Pons (tissue), 1 donor: ENCODE results near the gene KIAA0513.
A peak's percentile ranks its signal among the peaks of the same experiment; 100 is the strongest.

Experiments
- DNase-seq: peaks from one replicate; pipeline ENCODE4 v3.0.0-alpha.2; 2016; ENCODE audit warnings: low spot score

The KIAA0513 gene

DNA sequence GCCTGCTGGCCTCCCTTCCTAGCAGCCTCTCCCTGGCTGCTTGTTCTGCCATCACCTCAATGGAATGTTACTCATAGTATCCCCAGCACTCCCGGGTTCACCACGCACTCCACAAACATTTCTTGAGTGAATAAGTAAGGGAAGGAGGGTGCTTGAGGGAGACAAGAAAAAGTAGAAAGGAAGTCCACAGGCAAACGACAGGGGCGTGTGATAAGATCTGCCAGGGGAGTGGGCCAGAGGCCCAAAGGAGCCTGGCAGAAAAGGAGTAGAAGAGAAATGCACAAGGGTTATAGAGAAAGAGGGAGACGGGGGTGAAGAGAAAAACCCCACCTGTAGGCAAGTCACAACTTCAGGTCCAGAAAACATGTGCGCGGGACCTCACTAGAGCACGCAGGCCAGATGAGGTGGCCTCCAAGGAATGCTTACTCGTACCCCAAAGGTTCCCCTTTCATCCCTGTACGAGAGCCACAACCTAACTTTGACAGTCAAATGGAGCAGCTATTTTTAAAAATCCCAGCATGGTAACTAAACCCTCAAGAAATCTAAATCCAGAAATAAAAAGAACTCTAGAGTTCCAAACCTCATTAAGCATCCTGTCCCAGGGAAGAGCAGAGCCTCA, 22.9 kb upstream of the KIAA0513 start:
- DNase-seq, result no peak

DNA sequence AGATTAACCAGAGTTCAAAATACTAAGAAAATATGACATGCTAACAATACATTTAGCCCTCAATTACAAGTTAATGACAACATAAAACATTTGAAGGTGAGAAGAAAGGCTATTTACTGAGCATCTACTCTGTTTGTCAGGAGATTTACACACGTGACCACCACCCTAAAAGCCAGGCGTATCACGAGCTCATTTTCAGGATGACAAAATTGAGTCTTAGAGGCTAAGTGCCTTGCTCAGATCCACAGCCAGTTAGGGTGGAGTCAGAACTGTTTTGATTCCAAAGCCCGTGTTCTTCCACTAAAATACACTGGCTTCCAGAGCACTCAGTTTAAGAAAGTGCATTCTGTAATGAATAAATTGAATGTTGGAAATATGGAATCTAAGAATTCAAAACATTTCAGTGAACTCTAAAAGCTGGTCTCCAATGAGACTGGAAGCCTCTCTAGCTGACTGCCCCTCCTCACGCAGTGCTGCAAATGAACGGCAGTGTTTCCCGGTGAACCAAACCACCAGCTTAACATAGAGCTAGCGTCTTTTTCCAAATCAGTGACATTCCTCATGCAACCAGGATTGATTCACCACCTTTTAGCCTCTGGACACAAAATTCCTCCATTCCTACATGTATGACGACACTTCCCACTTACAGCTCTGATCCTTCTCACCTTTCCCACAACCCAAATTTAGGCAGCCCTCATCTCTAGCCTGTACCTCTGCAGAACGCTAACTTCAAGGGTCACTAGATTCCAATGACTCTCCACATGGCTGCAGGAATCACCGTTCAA, 22.1 kb upstream of the KIAA0513 start:
- no peak for DNase-seq

DNA sequence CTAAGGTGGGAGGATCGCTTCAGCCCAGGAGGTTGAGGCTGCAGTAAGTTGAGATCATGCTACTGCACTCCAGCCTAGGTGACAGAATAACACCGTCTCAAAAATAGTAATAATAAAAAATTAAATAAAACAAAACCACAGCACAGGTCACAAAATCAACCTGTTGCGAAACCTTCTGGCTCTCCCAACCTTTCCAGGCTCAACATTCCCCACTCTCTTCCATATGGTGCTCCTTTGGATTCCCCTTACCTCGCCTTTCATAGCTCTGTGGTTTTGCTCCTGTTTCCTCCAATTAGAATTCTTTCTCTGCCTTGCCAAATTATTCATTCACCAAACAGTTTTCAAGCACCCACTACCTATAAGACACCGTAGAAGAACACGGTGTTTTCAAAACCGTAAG, 21.0 kb upstream of the KIAA0513 start:
- no peak for DNase-seq

DNA sequence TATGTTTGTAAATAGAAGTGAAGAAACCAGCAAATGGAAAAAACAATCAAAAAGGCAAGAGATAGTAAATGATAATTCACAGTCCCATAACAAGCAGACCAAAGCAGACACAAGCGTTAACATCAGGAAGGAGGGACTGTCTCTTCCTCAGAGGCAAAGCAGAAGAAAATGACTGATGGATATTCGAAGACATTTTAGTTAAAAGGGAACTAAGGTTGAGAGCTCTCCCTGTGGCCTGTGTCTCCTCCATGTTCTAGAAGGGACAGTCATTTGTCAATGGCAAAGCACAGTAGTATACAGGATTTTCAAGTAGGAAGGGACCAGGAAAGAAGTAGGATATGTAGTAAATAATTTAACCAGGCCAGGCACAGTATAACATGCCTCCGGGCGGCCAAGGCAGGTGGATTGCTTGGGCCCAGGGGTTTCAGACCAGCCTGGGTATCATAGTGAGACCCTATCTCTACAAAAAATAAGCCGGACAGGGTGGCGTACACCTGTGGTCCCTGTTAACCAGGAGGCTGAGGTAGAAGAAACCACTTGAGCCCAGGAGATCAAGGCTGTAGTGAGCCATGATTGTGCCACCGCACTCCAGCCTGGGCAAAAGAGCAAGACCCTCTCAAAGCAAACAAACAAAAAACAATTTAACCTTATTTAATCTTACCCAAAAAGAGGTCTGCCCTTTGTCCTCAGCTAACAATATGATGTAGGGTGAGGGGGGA, 19.9 kb upstream of the KIAA0513 start:
- DNase-seq, result no peak

DNA sequence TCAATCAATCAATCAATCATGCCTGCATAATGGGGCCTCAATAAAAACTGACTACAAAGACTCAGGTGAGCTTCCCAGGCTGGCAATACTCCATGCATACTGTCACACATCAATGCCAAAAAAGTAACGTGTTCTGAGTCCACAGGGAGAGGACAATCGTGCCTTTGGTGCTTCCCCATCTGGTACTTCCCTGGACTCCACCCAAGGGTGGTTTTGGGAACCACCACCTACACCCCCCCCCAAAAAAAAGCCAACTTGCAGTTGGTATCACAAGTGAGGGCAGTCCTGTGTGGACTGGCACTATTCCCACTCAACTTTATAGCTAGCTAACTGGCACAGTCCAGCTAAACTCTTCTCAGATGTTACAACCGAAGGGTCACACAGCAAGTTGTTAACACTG, 19.3 kb upstream of the KIAA0513 start:
- DNase-seq, result no peak

DNA sequence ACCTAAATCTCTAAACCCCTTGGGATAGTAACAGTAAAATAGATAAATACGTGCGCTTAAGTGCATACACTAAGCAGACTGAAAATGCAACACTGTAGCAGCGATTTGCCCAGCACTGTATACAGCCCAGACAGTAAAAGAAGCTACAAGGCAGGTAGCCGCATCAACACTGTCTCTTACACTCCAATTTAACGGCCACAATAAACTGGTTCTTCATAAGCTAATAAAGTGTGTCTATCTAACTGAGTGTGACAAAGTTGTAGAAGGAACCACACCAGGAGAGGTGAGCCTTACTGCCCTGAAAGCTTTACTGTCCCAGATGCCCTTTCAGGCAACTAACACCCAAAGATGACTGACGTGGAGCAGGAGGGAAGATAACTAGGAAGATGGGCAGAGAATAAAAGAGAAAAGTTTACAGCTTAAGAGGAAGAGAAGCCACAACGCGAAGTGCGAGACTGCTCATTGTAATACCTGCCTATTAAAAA, 17.1 kb upstream of the KIAA0513 start:
- DNase-seq, result no peak

DNA sequence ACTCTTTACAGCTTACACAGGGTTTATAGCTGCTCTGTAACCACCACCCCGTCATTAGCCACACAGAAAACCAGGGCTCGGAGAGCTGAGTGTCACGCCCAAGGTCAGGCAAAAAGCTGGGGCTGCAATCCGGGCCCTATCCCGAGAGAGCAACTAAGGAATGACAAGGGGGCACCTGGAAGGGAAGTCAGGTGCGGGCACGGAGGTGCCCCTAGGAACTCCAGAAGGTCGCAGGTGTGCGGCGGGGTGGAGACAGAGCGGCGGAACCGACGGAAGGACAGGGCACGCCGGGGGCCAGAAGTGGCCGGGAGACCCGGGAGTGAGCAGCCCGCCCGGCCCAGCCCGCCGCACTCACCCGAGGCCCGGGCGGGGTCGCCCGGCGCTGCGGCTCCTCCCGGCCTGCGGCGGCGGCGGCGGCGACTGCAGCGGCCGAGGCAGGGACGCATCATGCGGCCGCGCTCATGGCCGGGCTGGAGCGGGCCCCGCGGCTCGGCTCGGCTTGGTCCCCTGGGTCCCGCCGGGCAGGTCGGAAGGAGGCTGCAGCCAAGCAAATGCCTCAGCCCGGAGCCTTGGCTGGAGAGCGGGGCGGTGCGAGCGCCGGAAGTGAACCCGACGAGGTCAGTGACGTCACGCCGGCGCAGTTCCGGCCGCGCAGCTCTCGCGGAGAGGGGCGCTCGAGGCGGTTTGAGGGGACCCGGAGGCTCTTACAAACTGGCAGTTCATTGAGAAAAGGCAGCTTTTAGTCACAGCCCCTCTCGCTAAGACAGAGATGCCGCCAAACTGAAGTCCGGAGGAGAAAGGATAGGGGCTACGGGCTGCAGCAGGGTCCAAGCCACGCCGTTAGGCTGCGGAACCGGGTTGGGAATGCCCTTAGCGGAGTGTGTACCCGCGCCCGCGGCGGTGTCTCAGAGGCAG, 16.4 kb upstream of the KIAA0513 start, which contains the start of gene ZDHHC7:
Gene ZDHHC7, minus strand, starts transcription at position 605 of the 915 bp plus-strand sequence. CDS start 20,917 bp downstream, outside the sequence.
- DNase-seq, result peak; percentile 79

DNA sequence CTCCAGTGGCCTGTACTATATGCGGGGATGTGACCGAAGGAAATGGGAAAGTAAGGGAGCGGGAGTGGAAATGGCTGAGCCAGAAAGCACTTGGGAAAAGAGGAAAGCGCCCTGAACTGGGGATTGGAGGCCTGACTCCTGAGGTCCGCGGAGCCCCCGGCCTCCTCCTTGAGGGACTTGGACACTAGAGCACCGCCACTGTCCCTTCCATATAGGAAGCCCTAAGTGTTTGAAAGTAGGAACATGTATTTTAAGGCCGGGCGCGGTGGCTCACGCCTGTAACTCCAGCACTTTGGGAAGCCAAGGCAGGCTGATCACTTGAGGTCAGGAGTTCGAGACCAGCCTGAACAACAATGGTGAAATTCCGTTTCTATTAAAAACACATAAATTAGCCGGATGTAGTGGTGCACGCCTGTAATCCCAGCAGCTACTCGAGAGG, 15.7 kb upstream of the KIAA0513 start:
- no peak for DNase-seq

DNA sequence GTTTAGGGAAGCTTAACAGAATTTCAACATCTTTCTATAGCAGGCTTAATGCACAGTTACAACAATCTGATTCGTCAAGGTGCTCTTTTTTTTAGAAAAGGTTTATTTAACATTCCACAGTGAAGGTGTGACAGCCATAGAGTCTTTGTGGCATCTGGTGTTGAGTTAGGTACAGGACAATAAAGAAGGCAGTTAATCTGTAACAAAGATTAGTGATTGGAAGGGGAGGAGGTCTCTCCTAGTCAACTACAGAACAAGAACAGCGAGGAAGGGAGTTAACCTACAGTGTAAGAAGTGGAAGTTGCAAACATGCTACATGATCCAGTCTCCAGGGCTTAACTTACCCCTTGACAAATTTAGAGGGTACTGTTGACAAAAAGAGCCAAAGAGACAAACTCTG, 13.3 kb upstream of the KIAA0513 start:
- no peak for DNase-seq

DNA sequence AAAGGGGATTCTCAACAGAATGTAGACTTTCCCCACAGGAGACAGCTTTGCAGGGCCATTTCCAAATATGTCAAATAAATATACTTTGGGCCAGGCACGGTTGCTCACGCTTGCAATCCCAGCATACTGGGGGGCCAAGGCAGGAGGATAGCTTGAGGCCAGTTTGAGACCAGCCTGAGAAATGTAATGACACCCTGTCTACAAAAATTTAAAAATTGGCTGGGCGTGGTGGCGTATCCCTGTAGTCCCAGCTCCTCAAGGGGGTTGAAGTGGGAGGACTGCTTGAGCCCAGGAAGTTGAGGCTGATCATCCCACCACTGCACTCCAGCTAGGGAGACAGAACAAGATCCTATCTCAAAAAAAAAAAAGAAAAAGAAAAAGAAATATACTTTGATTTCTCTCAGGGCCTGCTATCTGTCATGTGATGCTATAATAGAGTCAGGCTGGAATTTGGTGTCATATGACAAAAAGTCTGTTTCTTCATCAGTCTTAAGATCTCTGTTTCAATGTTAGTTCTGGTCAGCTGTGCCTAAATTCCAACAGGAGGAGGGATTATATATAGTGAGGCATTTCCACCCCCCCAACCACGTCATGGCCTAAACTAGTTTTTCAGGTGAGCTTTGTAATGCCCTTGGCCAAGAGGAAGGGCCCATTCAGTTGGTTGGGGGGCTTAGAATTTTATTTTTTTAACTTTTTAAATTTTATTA, 12.0 kb upstream of the KIAA0513 start:
- DNase-seq, result no peak

DNA sequence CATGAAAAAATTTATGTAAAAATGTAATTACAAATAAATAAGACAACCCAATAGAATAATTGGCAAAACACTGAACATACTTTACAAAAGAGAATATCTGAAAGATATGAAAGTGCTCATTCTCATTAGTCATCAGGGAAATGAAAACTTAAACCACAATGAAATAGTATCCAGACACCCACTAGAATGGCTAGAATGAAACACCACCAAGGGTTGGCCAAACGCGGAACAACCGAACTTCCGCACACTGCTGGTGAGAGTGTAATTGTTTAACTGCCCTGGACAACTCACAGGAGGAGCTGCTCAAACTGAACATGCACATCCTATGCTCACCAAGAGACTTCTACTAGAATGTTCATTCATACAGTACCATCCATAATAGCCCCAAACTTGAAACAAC, 10.4 kb upstream of the KIAA0513 start:
- DNase-seq, result no peak

DNA sequence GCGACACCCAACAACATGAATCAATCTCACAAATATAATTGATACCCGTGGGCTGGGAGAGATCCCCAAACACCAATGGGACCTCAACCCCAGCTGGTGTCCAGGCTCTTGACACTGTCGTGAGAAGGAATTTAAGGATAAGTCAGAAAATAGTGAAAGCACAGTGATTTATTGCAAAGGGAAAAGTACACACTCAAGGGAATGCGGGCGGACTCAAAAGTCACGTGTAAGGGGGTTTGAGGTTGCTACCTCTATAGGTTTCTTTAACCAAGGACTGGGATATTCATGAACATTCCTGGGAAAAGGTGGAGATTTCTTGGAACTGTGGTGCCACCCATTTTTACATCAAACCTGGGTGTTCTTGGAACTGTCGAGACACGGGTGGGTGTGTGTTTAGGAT, 10.0 kb upstream of the KIAA0513 start:
- DNase-seq, result no peak

DNA sequence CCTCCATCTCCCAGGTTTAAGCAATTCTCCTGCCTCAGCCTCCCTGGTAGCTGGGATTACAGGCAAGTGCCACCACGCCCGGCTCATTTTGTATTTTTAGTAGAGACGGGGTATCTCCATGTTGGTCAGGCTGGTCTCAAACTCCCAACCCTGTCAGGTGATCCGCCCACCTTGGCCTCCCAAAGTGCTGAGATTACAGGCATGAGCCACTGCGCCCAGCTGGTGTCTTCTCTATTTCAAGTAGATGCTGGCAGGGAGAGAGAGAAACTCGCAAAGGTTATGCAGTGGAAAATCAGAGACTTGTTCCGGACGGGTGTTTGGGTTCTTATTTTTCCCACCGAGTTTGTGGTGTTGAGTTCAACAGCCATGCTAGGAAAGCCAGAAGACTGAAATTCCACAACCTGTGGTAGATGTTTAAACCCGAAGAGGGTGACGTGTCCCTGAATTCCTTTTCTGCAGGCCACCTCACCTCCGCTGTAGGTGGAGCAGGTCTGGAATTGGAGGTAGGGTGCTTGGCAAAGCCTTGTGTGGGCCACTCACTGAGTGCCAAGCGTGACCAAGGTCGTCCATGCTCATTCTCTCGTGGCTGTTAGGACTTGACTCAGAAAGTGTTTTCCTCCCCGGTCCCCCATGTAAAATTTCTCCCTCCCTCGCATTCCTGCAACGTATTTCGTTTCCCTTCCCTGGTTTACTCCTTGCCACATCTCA, 8.9 kb upstream of the KIAA0513 start:
- DNase-seq, result no peak

DNA sequence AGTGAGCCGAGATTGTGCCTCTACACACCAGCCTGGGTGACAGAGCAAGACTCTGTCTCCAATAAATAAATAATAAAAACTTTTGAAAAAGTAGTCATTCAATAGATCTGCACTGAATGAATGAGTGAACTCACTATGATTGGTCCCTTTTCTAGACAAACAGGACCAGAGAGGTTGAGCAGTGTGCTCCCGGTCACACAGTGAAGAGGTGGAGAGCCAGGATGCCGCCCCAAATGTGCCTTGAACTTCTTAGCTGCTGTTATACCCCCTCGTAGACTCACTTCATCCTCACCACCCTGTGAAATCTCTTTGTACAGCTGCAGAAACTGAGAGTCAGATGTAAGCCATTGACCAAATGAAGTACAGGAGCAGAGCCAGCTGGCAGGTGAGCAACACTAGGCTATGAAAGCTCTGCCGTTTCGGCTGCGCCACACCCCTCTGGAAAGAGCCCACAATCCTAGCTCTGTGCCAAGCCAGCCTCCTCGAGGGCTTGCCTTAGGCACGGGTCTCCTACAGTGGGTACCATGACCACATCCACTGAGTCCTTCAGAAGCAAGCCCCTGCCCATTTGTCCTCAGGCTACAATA, 7.8 kb upstream of the KIAA0513 start:
- DNase-seq, result no peak

DNA sequence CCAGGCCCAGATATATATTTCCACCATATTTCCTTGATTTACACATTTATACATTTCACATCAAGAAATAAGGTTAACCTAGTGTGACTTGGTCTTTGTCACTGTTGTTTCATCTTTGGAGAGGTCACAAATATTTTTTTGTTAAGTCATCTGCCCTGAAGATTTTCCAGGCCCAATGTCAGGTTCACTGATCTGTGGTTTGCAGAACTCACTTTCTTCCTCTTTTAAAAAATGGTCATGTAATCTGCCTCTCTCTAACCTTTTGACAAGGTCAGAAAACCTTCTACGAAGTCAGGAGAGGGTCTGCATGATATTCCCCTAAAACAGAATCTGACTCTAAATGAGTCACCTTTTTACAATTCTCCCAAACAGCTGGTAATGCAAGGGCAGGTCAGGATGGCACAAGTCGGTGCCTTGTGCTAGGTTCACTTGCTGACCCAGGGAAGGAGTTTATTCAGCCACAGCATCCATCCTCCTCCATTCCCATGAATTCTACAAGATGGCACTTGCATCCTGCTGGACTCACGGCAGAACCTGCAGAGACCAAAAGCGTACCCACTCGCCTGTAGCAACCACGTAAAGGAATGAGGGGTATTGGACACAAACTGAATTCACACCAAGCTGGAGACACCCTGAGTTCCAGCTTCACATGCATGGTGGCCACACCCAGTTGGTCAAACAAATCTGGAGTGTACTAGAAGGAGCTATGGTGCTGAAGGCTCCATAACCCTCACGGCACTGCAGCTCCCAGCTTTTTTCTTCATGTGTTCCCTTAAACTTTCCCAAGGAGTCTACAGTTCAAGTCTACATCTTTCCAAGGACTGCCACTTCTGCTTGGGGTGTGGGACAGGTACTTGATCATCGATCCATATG, 1.6 kb upstream of the KIAA0513 start:
- no peak for DNase-seq

DNA sequence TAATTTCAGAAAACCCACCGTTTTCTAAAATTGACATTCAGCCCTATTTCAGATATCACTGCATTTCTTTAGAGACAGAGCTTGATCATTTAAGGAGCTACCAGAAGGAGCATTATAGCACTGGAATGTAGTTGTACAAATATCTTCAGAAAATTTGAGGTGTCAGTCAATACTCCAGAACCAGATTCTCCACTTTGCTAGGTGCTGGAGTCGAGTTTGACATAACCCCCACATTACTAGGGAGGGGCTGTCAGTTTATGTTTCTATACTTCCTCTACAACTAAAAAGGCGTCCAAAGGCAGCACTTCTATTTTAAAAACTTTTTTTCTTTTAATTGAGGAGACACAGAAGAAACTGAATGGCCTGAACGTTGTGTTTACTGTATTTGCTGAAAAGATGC, 892 bp upstream of the KIAA0513 start:
- DNase-seq, result no peak

DNA sequence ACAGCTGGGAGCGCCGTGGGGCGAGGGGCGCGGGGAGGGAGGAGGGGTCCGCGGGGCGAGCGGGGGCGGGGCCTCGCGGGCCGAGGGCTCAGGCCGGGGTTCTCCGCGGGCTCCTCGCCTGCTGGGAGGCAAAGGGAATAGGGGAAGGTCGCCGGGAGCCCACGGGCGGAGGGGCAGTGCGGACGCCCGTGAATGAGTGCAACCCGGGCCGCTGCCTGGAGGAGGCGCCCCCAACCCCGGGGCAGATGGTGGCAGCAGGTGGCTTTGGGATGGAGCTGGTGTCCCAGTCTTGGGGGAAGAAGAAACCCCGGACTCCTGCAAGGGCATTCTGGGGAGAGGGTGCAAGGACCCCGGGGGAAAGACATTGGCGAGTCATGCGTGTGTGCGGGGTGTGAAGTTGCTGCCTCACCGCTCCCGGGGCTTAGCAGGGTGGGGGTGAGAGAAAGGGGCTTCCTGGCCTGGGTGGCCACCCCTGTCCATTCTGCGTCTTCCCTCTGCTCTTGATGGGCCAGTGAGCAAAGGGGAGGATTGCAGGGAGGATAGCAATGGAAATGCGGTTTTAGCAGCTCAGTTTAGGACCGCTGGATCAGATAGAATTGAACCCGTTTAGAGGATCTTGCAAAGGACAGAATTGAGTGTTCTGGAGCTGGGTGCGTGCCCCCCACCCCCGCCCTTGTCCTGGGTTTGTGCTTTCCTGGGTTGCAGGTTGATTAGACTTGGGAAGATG, 526 bp downstream of the KIAA0513 start:
- DNase-seq, result no peak

DNA sequence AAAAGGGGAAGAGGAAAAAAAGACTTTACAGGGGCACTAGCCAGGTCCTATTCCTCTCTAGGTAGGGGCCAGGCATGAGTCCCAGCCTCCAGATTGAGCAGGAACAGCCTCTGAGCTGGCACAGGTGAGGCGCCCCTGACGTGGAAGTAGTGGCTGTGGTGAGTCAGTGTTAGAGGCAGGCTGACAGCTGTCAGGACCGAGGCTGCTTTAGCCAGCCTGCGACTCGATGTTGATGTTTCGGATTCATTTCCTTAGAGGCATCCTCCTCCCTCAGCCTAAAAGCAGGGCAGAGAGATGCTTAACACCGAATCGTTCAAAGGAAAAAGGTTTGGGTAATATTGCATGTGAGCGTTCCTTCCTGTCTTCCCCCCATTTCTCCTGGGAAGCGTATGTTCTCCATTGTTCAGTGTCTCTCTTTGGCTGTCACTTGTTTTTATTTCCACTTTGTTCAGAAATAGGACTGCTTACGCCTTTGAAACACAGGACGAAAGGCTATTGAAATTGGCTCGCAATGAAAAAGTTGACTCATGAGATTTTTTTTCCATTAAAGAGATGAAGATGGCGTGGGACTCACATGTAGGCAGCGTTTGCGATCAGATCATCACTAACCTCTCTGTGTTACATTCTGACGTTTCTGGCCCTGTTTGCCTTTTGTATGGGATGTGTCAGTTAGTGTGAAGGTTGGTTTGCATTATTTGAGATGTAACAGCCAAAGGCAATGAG, 1.3 kb downstream of the KIAA0513 start:
- no peak for DNase-seq
